Astrocyte of the cerebellum (primary cell): ENCODE results near the gene ARID1B.

Experiments
- DNase-seq: peaks from one replicate; pipeline ENCODE4 v3.0.0-alpha.2; 2011; ENCODE audit warnings: low read depth
- H3K4me3 ChIP-seq: 2 replicates; pipeline ENCODE4 v1.5.1; 2011; ENCODE audit warnings: mild to moderate bottlenecking, low read depth, low read length, moderate library complexity
- CTCF ChIP-seq: IDR thresholded peaks from 2 replicates; pipeline ENCODE4 v1.5.1; 2012; ENCODE audit warnings: low read length, low read depth, moderate library complexity, mild to moderate bottlenecking; ENCODE audit errors: missing control alignments
- in situ Hi-C: cut with HindIII; loops from 2 replicates; pipeline ENCODE4 v1.10.0; 2017; ENCODE audit warnings: low sequenced_read_pairs

Gene ARID1B

DNA sequence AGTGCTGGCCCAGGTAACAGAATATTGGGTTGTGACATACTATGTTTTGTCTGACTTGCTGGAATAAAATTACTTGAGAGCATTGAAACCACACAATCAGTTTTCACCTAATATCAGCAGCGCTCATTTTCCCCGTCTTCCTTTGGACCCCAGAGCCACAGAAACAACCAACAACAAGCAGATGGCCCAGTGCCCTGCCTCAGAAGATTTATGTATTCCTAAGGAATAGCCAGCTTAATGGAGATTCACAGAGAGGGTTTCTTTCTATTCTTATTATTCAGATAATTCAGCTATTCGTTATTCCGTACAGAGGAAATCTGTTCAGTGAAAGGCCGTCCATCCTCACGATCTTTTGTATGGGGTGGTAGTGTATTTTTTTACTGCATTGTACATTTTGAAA lies 391.3 kb downstream of the ARID1B start:
- no peak for DNase-seq
- no peak for TF ChIP-seq CTCF
- in situ Hi-C loops: no loop called here
- H3K4me3 ChIP-seq: no peak overlapping the region

DNA sequence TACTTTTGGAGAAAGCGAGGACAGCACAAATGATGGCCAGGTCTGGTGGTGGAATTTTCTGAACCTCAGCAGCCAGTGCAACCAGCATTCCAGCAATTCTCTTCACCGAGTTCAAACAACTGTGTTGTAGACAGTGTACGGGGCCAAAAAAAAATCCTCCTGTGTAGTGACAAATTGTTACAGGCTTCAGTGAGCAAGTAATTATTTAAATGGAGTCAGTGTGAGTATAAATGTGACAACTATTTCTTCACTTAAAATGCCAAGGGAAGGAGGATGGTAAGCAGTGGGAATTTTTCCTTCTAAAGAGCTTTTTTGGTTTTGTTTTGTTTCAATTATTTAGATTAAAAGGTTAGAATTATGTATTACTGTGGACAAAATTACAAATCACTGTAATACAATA lies 392.0 kb downstream of the ARID1B start:
- no peak overlapping the region for H3K4me3 ChIP-seq
- TF ChIP-seq CTCF: no peak
- no peak for DNase-seq
- in situ Hi-C loops: no loop called here

GRCh38 chr6:157169656-157170055 lies 392.5 kb downstream of the ARID1B start:
- in situ Hi-C loops: no loop called here
- H3K4me3 ChIP-seq: no peak overlapping the region
- TF ChIP-seq CTCF: no peak
- DNase-seq: no peak

- DNase-seq: no peak
- in situ Hi-C loops: no loop called here
- TF ChIP-seq CTCF: no peak
- no peak overlapping the region for H3K4me3 ChIP-seq
These were observed 393.4 kb downstream of the ARID1B start for GRCh38 chr6:157170535-157170934.

DNA sequence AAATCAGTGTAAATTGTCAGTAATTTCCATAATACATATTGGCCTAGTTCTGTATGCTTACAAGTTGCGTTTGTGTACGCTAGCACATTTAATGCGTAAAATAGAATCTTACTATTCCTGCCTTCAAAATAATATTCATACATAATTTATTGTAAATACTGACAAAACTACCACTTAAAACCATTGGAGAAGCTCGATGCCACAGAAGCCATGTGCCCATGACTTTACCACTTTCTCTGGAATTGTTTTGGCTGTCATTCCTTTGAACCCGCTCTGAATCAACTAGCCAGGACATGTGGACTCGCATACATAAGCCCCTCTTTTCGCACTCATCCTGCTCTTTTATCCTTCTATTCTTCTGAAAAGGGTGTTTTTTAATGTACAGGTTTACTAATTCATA lies 394.6 kb downstream of the ARID1B start:
- in situ Hi-C loops: no loop called here
- no peak for TF ChIP-seq CTCF
- no peak for DNase-seq
- no peak overlapping the region for H3K4me3 ChIP-seq

GRCh38 chr6:157172231-157172701 lies 395.1 kb downstream of the ARID1B start:
- H3K4me3 ChIP-seq: no peak overlapping the region
- no peak for TF ChIP-seq CTCF
- in situ Hi-C loops: no loop called here

More at GRCh38 chr6:157172231-157172701, 395.1 kb downstream of the ARID1B start:
- no peak for DNase-seq
